K562 (cell line): ENCODE measurements around the gene RNU5D-1. TPM values are rescaled to one million over a fixed set of nuclear protein-coding genes. Genes with fewer than 3 reads are reported as not detected.

ENCODE experiments used
- ATAC-seq: fragments of 200-7000 bp; cut with Tn5 transposase; 3 replicates; pipeline ENCODE4 v1.9.1; 2020; ENCODE audit warnings: moderate library complexity
- BruUV-seq: library from RNA; stranded (reverse); fragments of 400-500 nt; replicated peaks from 2 replicates; lab custom pipeline; 2021; lab: Mats Ljungman, UMichigan
- CTCF ChIA-PET: fragments of 300-600 bp; formaldehyde crosslinking; extraction: SDS; loops from one replicate; lab custom pipeline; 2021; ENCODE audit warnings: low intra/inter-chr PET ratio; lab: Yijun Ruan, JAX
- POLR2A ChIA-PET: fragments of 300-600, 350-650 bp; sonication (Branson Sonifier 250); formaldehyde crosslinking; extraction: SDS; loops from one replicate; lab custom pipeline; 2021; ENCODE audit warnings: antibody characterized with exemption, inconsistent platforms; lab: Yijun Ruan, JAX
- DNase-seq, 4 experiments: peaks; one replicate each; pipeline versions ENCODE4 v3.0.0 to v3.0.0-alpha.2; 2011 to 2018; ENCODE audit warnings: low spot score in 3 of 4, mixed read lengths in 3 of 4; ENCODE audit errors: extremely low read depth in 1 of 4
- FAIRE-seq: peaks from 2 replicates; lab custom pipeline; 2011; peaks lifted over from hg19 to GRCh38; lab: Jason Lieb, UNC
- H2AFZ ChIP-seq: 2 replicates; pipeline ENCODE4 v1.6.0; 2011; ENCODE audit warnings: low read depth, low read length, control low read depth, inconsistent platforms
- H3K27ac ChIP-seq: fragments of 200-600 bp; 3 replicates; pipeline ENCODE4 v1.8.0; 2011; ENCODE audit warnings: low read depth, mild to moderate bottlenecking, control low read depth, inconsistent platforms, low read length, moderate library complexity, mixed read lengths; ENCODE audit errors: extremely low read depth
- H3K27me3 ChIP-seq, 2 experiments: fragments of 300-600 bp in 1 of 2; 2 replicates in 1 of 2; 3 replicates in 1 of 2; pipeline versions ENCODE4 v1.6.0 to v1.8.0; 2011; ENCODE audit warnings: inconsistent platforms in 2 of 2, low read length in 2 of 2, mild to moderate bottlenecking in 1 of 2, mixed read lengths in 1 of 2, moderate library complexity in 1 of 2; ENCODE audit not compliant: control insufficient read depth in 2 of 2, insufficient read depth in 2 of 2
- H3K36me3 ChIP-seq: fragments of 300-600 bp; 3 replicates; pipeline ENCODE4 v1.8.0; 2011; ENCODE audit warnings: mild to moderate bottlenecking, low read length, inconsistent platforms; ENCODE audit not compliant: control insufficient read depth, insufficient read depth
- H3K4me1 ChIP-seq, 2 experiments: fragments of 200-600 bp in 1 of 2; replicated peaks in 1 of 2; 2 replicates in 1 of 2; 3 replicates in 1 of 2; pipeline versions ENCODE4 v1.5.1 to v1.8.0; 2011; ENCODE audit warnings: inconsistent platforms in 2 of 2, low read length in 2 of 2, mild to moderate bottlenecking in 1 of 2, mixed read lengths in 1 of 2, moderate library complexity in 1 of 2; ENCODE audit not compliant: control insufficient read depth in 2 of 2, insufficient read depth in 2 of 2
- H3K4me2 ChIP-seq: 2 replicates; pipeline ENCODE4 v1.6.1; 2011; ENCODE audit warnings: low read length, control low read depth, inconsistent platforms, mixed read lengths; ENCODE audit not compliant: insufficient read depth
- H3K4me3 ChIP-seq: fragments of 200-600 bp; sonication (generic), shearing (Covaris generic); 2 replicates; pipeline ENCODE4 v1.5.1; 2016; ENCODE audit warnings: control low read depth, inconsistent platforms
- H3K79me2 ChIP-seq: fragments of 200-600 bp; 3 replicates; pipeline ENCODE4 v1.8.0; 2011; ENCODE audit warnings: low read length, inconsistent platforms; ENCODE audit not compliant: control insufficient read depth, insufficient read depth
- H3K9ac ChIP-seq, 2 experiments: 2 replicates each; pipeline versions ENCODE4 v1.6.0 to v1.6.1; 2011; ENCODE audit warnings: low read depth in 2 of 2, low read length in 2 of 2, control low read depth in 1 of 2, inconsistent platforms in 1 of 2, mild to moderate bottlenecking in 1 of 2, mixed read lengths in 1 of 2; ENCODE audit not compliant: insufficient read depth in 1 of 2
- H3K9me1 ChIP-seq: one replicate; pipeline ENCODE4 v1.6.0; 2011; ENCODE audit warnings: inconsistent platforms, mild to moderate bottlenecking, low read length, moderate library complexity; ENCODE audit not compliant: control insufficient read depth, insufficient read depth
- H3K9me3 ChIP-seq: replicated peaks from 2 replicates; pipeline ENCODE4 v1.5.1; 2011; ENCODE audit warnings: low read depth, low read length, inconsistent platforms; ENCODE audit not compliant: control insufficient read depth, insufficient read depth
- H4K20me1 ChIP-seq: replicated peaks from 2 replicates; pipeline ENCODE4 v1.6.1; 2011; ENCODE audit warnings: low read length, inconsistent platforms, mixed read lengths; ENCODE audit not compliant: control insufficient read depth, insufficient read depth
- ARHGAP35 ChIP-seq: fragments of 450-650 bp; IDR thresholded peaks from 2 replicates; pipeline ENCODE4 v1.6.1; 2018; ENCODE audit not compliant: partially characterized antibody
- HDAC3 ChIP-seq: fragments of 450-650 bp; IDR thresholded peaks from 2 replicates; pipeline ENCODE4 v1.6.1; 2018; ENCODE audit warnings: borderline replicate concordance, mild to moderate bottlenecking, moderate library complexity; ENCODE audit not compliant: partially characterized antibody
- NONO ChIP-seq, 2 experiments: fragments of 200-400 bp in 1 of 2; fragments of 450-650 bp in 1 of 2; formaldehyde crosslinking in 1 of 2; IDR thresholded peaks; 2 replicates each; pipeline ENCODE4 v1.6.1; 2017; ENCODE audit warnings: low read depth in 2 of 2, mild to moderate bottlenecking in 2 of 2, moderate library complexity in 2 of 2, low read length in 1 of 2
- PURB ChIP-seq: sonication (generic); formaldehyde crosslinking; IDR thresholded peaks from 2 replicates; pipeline ENCODE4 v1.9.0; 2021; ENCODE audit warnings: low read depth, mild to moderate bottlenecking, missing genetic modification reagents
- RREB1 ChIP-seq: fragments of 250-450 bp; sonication (Bioruptor Pico); IDR thresholded peaks from 2 replicates; pipeline ENCODE4 v1.4.0; 2020
- SMAD4 ChIP-seq: fragments of 250-450 bp; sonication (Bioruptor Pico); conservative IDR thresholded peaks from 2 replicates; pipeline ENCODE4 v1.8.0; 2021; ENCODE audit warnings: inconsistent platforms, mild to moderate bottlenecking, moderate library complexity
- TCF7L2 ChIP-seq: fragments of 150-350 bp; IDR thresholded peaks from 2 replicates; pipeline ENCODE4 v1.6.1; 2016; ENCODE audit warnings: low read depth, mild to moderate bottlenecking, low read length, moderate library complexity
- WGBS: fragments of 100-300 bp; shearing (Covaris generic); methylation state at CpG from one replicate; pipeline ENCODE4 v1.1.6; 2016; ENCODE audit warnings: low coverage, mixed read lengths; ENCODE audit not compliant: insufficient coverage; ENCODE audit errors: missing lambda C conversion rate; 5-methylcytosine and 5-hydroxymethylcytosine counted together
- in situ Hi-C: fragments of 300-500 bp; cut with MboI; formaldehyde crosslinking; loops from 4 replicates; pipeline ENCODE4 v1.15.0; 2018; ENCODE audit warnings: inconsistent platforms, mixed read lengths
- intact Hi-C: fragments of 100-400 bp; cut with micrococcal nuclease; formaldehyde crosslinking; loops from 2 replicates; pipeline ENCODE4 v1.14.2; 2022
- polyA plus RNA-seq, 8 experiments: library from polyadenylated mRNA; depleted of rRNA in 4 of 8; stranded (reverse) in 5 of 8; unstranded in 3 of 8; fragments of >200 nt; fragmentation: Nextera tagmentation in 2 of 8; fragmentation: Illumina TruSeq in 1 of 8; extraction: Ambion mirVana in 2 of 8; extraction: Trizol in 1 of 8; gene quantifications; 2 replicates each; pipeline versions ENCODE4 v1.2.1 to v1.2.3, GENCODE V29; 2011 to 2014; ENCODE audit warnings: inconsistent platforms in 1 of 8, missing spikeins in 1 of 8
- total RNA-seq, 7 experiments: library from RNA; depleted of rRNA in 6 of 7; stranded (reverse); fragments of >200 nt in 6 of 7; fragmentation: Illumina TruSeq in 2 of 7; extraction: Trizol in 2 of 7; gene quantifications; 2 replicates each; pipeline versions ENCODE4 v1.2.1 to v1.2.3, GENCODE V29; 2011 to 2021; ENCODE audit warnings: low replicate concordance in 1 of 7
- TF ChIP-seq, protein P1 (sequence below), 2 experiments: fragments of 200-800 bp in 1 of 2; sonication (Bioruptor generic) in 1 of 2; sonication (generic) in 1 of 2; formaldehyde crosslinking in 1 of 2; IDR thresholded peaks in 1 of 2; conservative IDR thresholded peaks in 1 of 2; 2 replicates each; pipeline versions ENCODE4 v1.5.0 to v1.6.1; 2016 to 2020; ENCODE audit warnings: missing compliant biosample characterization in 1 of 2, missing genetic modification characterization in 1 of 2, missing genetic modification reagents in 1 of 2

The RNU5D-1 gene
- total and polyA plus RNA-seq, 9 of the 15 experiments (the other 6 are each of a cell fraction or from before 2014, with no cell fraction given): under 0.01 TPM; not detected in 8

DNA sequence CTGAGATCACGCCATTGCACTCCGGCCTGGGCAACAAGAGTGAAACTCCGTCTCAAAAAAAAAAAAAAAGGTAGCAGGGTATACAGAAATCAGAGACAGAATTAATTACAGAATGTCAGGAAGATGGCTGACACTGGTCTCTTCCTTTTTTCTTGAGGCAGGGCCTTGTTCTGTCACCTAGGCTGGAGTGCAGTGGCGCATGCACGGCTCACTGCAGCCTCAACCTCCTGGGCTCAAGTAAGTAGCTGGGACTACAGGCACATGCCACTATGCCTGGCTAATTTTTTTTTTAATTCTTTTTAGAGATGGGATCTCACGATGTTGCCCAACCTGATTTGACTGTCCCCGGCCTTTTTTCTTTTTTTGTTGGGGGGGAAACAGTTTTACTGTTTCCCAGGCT, 16.4 kb downstream of the RNU5D-1 start:
- ATAC-seq (no peak), FAIRE-seq (no peak), DNase-seq (no peak)
- TF ChIP-seq SMAD4: no peak
- TF ChIP-seq, protein P1, sequence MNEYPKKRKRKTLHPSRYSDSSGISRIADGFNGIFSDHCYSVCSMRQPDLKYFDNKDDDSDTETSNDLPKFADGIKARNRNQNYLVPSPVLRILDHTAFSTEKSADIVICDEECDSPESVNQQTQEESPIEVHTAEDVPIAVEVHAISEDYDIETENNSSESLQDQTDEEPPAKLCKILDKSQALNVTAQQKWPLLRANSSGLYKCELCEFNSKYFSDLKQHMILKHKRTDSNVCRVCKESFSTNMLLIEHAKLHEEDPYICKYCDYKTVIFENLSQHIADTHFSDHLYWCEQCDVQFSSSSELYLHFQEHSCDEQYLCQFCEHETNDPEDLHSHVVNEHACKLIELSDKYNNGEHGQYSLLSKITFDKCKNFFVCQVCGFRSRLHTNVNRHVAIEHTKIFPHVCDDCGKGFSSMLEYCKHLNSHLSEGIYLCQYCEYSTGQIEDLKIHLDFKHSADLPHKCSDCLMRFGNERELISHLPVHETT (CRISPR knock-in tag; conservative IDR thresholded peaks at IDR 0.05 in 1 of 2, IDR thresholded peaks at IDR 0.05 in 1 of 2): no peak
- TF ChIP-seq PURB (CRISPR knock-in tag): no peak
- no peak for TF ChIP-seq TCF7L2
- no peak for TF ChIP-seq RREB1 (CRISPR knock-in tag)
- no peak for TF ChIP-seq NONO (IDR thresholded peaks at IDR 0.05; ENCODE audit: low read depth in 2 of 2, low read length in 1 of 2)
- TF ChIP-seq ARHGAP35: no peak
- TF ChIP-seq HDAC3: no peak
- H3K79me2 ChIP-seq: no peaks in the 10 kb centered on the region
- no peak overlapping the region for H3K4me3 ChIP-seq
- in situ Hi-C loops: no loop called here
- H3K36me3 ChIP-seq: no peaks in the 10 kb centered on the region
- no peaks in the 10 kb centered on the region for H3K9me3 ChIP-seq
- H3K27ac ChIP-seq: no peak overlapping the region
- peaks cover 0 to 5% of the 10 kb centered on the region in 2 experiments; a peak in 2 of 5 replicates for H3K4me1 ChIP-seq
- no TSS peak for BruUV-seq
- POLR2A ChIA-PET: interaction anchor here (0.7 to 9.1 kb wide), 2 partner anchors 11 to 106 kb away, joined by 3 to 222 read pairs; no protein-coding TSS in a partner anchor
- H2AFZ ChIP-seq: peak overlapping the region; percentile 87
- WGBS: 73% methylated on average over 7 of the region's 7 CpGs
- H3K9ac ChIP-seq: peak overlapping the region in 1 of 2 experiments; percentile 57; a peak in 1 of 4 replicates
- H3K27me3 ChIP-seq: peaks cover 23 to 25% of the 10 kb centered on the region in 2 experiments
- intact Hi-C loops: no loop called here
- CTCF ChIA-PET: no interaction called here
- 0 out of 2 replicates have a peak, but pooled peaks cover 3% of the 10 kb centered on the region for H4K20me1 ChIP-seq
- no peaks in the 10 kb centered on the region for H3K9me1 ChIP-seq
- no peak overlapping the region for H3K4me2 ChIP-seq
